ENCODE results near the gene SEC62.

SEC62 gene

GRCh38 chr3:169966951-169967915 is 626 bp downstream of the SEC62 start:
- DNase-seq: peak; percentile 75 to 76

- no peak for DNase-seq
Measured at GRCh38 chr3:169968224-169968885, 1.7 kb downstream of the SEC62 start.

GRCh38 chr3:169969174-169970095 is 2.8 kb downstream of the SEC62 start:
- no peak for DNase-seq

- DNase-seq: no peak
Measured at GRCh38 chr3:169970847-169971246, 4.2 kb downstream of the SEC62 start.

GRCh38 chr3:169971522-169971921 is 4.9 kb downstream of the SEC62 start:
- no peak for DNase-seq

- DNase-seq: no peak
Measured at GRCh38 chr3:169980055-169980454, 13.4 kb downstream of the SEC62 start.

GRCh38 chr3:169984292-169984691 is 17.7 kb downstream of the SEC62 start:
- DNase-seq: no peak

- no peak for DNase-seq
Measured at GRCh38 chr3:169990431-169990830, 23.8 kb downstream of the SEC62 start.

GRCh38 chr3:169992156-169992555 is 25.5 kb downstream of the SEC62 start:
- no peak for DNase-seq

- no peak for DNase-seq
Measured at GRCh38 chr3:169992781-169993180, 26.2 kb downstream of the SEC62 start.

- DNase-seq: no peak
Measured at GRCh38 chr3:169993761-169994160, 27.2 kb downstream of the SEC62 start.

GRCh38 chr3:169996063-169996462 is 29.5 kb downstream of the SEC62 start:
- DNase-seq: no peak

GRCh38 chr3:169998668-169999131 is 32.1 kb downstream of the SEC62 start:
- no peak for DNase-seq

GRCh38 chr3:169999433-169999832 is 32.8 kb downstream of the SEC62 start:
- DNase-seq: no peak

- DNase-seq: no peak
Measured at GRCh38 chr3:170000051-170000450, 33.4 kb downstream of the SEC62 start.

- DNase-seq: no peak
Measured at GRCh38 chr3:170002231-170002630, 35.6 kb downstream of the SEC62 start.

- no peak for DNase-seq
Measured at GRCh38 chr3:170002879-170003278, 36.3 kb downstream of the SEC62 start.

GRCh38 chr3:170003881-170004356 is 37.3 kb downstream of the SEC62 start:
- no peak for DNase-seq

GRCh38 chr3:170007031-170007663 is 40.5 kb downstream of the SEC62 start:
- no peak for DNase-seq

- no peak for DNase-seq
Measured at GRCh38 chr3:170010498-170010897, 43.9 kb downstream of the SEC62 start.

GRCh38 chr3:170012683-170013400 is 46.2 kb downstream of the SEC62 start:
- peak; percentile 33 to 75 for DNase-seq

GRCh38 chr3:170016057-170016456 is 49.5 kb downstream of the SEC62 start:
- DNase-seq: no peak

Measured in NCI-H2081 (cell line).